Epithelial cell of proximal tubule (primary cell): ENCODE results near the gene MID1. TPM values are rescaled to one million over a fixed set of nuclear protein-coding genes. Genes with fewer than 3 reads are reported as not detected.

ENCODE experiments used
- DNase-seq: peaks from one replicate; pipeline ENCODE4 v3.0.0-alpha.2; 2011; ENCODE audit warnings: low read depth
- H3K4me3 ChIP-seq: 2 replicates; pipeline ENCODE4 v1.5.1; 2011; ENCODE audit warnings: low read depth, mild to moderate bottlenecking, low read length
- total RNA-seq: library from RNA; depleted of rRNA; stranded (reverse); fragments of >200 nt; gene quantifications from 2 replicates; pipeline ENCODE4 v1.2.3, GENCODE V29; 2015
- TF ChIP-seq, protein P1 (sequence below): conservative IDR thresholded peaks from 2 replicates; pipeline ENCODE4 v1.5.1; 2012; ENCODE audit warnings: low read depth, mild to moderate bottlenecking, low read length

MID1 gene
- total RNA-seq, 1 donor from 2014 or later: 9.7 TPM

DNA sequence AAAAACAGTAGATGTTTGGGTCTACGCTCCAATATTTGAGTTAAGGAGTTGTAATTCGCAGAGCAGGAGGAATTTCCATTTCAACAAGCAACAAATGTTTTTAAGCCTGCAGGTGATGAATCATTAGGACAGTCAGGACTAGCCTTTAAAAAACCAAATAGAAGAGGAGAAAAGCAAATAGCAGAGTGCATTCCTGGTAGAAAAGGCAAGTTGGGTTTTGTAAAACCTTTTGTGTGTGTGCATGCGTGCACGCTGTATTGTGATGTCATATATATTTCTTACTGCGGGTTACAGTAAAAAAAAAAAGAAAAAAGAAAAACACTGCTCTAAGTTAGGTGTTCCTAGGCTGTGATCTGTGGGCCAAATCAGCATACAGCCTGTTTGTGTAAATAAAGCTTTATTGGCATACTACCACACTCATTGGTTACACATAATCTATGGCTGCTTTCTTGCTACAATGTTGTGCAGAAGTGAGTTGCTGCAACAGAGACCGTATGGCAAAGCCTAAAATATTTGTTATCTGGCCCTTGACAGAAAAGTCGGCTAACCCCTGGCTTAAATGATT is 135.6 kb downstream of the MID1 start:
- TF ChIP-seq, protein P1, sequence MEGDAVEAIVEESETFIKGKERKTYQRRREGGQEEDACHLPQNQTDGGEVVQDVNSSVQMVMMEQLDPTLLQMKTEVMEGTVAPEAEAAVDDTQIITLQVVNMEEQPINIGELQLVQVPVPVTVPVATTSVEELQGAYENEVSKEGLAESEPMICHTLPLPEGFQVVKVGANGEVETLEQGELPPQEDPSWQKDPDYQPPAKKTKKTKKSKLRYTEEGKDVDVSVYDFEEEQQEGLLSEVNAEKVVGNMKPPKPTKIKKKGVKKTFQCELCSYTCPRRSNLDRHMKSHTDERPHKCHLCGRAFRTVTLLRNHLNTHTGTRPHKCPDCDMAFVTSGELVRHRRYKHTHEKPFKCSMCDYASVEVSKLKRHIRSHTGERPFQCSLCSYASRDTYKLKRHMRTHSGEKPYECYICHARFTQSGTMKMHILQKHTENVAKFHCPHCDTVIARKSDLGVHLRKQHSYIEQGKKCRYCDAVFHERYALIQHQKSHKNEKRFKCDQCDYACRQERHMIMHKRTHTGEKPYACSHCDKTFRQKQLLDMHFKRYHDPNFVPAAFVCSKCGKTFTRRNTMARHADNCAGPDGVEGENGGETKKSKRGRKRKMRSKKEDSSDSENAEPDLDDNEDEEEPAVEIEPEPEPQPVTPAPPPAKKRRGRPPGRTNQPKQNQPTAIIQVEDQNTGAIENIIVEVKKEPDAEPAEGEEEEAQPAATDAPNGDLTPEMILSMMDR: no peak
- H3K4me3 ChIP-seq: no peak overlapping the region
- DNase-seq: no peak

DNA sequence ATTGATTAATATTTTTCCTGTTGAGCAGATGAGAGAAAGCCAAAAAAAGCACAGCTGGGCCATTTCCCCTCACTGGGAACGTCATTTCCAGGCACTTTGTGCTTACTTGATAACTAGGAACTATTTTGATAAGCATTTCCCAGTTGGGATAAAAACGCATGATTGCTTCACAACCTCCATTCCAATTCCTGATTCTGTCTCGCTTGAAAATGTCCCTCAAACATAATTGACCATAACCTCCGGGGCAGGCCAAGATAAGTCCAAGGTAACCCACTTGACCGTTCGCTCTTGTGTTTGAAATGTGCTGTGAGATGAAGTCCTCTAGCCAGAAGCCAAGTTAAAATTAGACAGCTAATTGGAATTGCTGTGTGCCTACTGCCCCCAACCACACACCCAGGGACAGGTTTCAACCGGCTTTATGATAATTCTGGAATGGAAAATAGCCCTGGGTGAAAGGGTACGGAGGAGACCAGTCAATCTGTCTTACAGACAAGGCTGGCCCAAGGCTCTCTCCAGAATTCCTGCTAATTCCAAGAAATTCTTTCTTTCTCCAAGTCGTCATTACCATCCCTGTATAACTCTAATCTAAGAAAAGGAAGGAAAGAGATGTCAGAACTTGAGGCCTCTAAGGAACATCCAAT is 137.1 kb downstream of the MID1 start:
- TF ChIP-seq, protein P1: no peak
- no peak for DNase-seq

DNA sequence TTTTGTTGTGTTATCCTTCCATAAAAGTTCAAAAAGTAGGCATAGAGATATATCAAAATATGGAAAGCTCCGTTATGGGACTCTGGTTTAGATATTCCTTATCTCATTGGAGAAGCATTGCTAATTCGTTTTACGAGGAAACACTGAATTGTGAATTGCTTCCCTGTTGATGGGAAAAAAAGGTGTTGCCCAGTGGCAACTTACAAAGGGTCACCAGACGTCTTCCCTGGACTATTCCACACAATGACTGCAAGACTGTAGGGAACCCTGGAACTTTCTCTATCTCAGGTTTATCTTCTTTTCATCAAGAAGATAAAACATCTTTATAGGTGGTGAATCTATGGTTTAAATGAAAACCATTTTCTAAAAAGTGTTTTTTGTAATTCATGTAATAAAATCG is 137.7 kb downstream of the MID1 start:
- no peak overlapping the region for H3K4me3 ChIP-seq
- TF ChIP-seq, protein P1: no peak
- no peak for DNase-seq

More for the DNA sequence above, 137.1 kb downstream of the MID1 start:
- no peak overlapping the region for H3K4me3 ChIP-seq

DNA sequence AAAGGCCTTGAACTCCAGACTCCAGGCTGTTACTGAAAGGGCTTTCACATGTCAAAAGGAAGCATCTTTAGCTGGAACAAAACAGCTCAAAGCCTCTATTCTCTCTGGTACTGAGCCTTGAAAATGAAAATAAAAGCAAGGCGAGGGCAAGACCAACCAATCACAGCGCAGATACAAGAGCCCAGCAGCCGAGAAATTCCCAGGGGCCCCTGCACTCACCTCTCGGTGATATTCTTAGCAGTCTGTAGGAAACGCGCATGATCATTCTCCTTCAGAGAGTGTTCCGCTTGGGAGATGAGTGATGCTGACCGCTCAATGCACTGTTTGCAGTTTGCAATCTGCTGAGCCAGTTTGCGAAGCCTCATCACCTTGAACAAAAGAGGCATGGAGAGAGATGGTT is 138.1 kb downstream of the MID1 start:
- DNase-seq: no peak
- no peak overlapping the region for H3K4me3 ChIP-seq
- TF ChIP-seq, protein P1: no peak

DNA sequence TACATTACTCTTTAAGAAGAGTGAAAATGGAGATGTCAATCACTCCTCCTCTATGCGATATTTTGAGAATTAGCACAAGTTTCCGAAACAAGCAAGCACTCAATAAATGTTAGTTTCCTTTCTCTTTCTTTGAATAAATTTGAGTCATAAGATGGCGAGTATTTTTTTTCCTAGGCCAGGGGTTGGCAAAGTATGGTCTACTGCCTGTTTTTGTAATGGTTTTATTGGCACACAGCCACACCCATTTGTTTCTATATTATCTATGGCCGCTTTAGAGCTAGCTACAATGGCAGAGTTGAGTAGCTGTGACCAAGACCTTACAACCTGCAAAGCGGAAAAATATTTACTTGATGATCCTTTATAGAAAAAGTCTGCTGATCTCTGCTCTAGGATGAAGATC is 139.5 kb downstream of the MID1 start:
- DNase-seq: no peak
- no peak overlapping the region for H3K4me3 ChIP-seq
- TF ChIP-seq, protein P1: no peak

DNA sequence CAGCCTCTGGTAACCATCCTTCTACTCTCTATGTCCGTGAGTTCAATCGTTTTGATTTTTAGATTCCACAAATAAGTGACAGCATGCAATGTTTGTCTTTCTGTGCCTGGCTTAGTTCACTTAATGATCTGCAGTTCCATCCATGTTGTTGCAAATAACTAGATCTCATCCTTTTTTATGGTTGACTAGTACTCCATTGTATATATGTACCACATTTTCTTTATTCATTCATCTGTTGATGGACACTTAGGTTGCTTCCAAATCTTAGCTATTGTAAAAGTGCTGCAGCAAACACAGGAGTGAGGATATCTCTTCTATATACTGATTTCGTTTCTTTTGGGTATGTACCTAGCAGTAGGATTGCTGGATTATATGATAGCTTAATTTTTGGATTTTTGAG is 140.9 kb downstream of the MID1 start:
- no peak for DNase-seq
- TF ChIP-seq, protein P1: no peak
- no peak overlapping the region for H3K4me3 ChIP-seq

DNA sequence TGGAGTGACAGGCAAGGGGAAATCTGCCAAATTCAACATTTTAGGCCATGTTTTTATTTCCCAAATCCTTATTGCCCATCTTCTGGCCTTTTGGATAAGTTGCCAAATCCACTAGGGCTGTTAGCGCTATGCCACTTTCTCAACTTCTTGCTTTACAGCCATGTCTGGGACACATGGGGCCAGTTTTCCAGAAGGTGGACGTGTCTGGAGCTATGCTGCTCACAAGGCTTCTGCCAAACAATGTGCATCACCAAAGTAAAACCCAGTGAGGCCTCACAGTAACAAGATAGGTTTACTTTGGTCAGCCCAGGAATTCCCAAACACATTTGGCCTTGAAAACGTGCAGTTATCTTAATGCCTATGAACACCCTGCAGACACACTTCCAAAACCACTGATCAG is 142.9 kb downstream of the MID1 start:
- H3K4me3 ChIP-seq: no peak overlapping the region
- no peak for DNase-seq
- TF ChIP-seq, protein P1: no peak
